K562 (cell line): ENCODE data around the gene TXNRD2. TPM values are rescaled to one million over a fixed set of nuclear protein-coding genes. Genes with fewer than 3 reads are reported as not detected.
A peak's percentile ranks its signal among the peaks of the same experiment; 100 is the strongest.

ENCODE experiments used
- ATAC-seq: fragments of 200-7000 bp; cut with Tn5 transposase; 3 replicates; pipeline ENCODE4 v1.9.1; 2020; ENCODE audit warnings: moderate library complexity
- BruUV-seq: library from RNA; stranded (reverse); fragments of 400-500 nt; replicated peaks from 2 replicates; lab custom pipeline; 2021; lab: Mats Ljungman, UMichigan
- CTCF ChIA-PET: fragments of 300-600 bp; formaldehyde crosslinking; extraction: SDS; loops from one replicate; lab custom pipeline; 2021; ENCODE audit warnings: low intra/inter-chr PET ratio; lab: Yijun Ruan, JAX
- POLR2A ChIA-PET: fragments of 300-600, 350-650 bp; sonication (Branson Sonifier 250); formaldehyde crosslinking; extraction: SDS; loops from one replicate; lab custom pipeline; 2021; ENCODE audit warnings: antibody characterized with exemption, inconsistent platforms; lab: Yijun Ruan, JAX
- DNase-seq, 4 experiments: peaks; one replicate each; pipeline versions ENCODE4 v3.0.0 to v3.0.0-alpha.2; 2011 to 2018; ENCODE audit warnings: low spot score in 3 of 4, mixed read lengths in 3 of 4; ENCODE audit errors: extremely low read depth in 1 of 4
- FAIRE-seq: peaks from 2 replicates; lab custom pipeline; 2011; peaks lifted over from hg19 to GRCh38; lab: Jason Lieb, UNC
- H2AFZ ChIP-seq: 2 replicates; pipeline ENCODE4 v1.6.0; 2011; ENCODE audit warnings: low read depth, low read length, control low read depth, inconsistent platforms
- H3K27ac ChIP-seq: fragments of 200-600 bp; 3 replicates; pipeline ENCODE4 v1.8.0; 2011; ENCODE audit warnings: low read depth, mild to moderate bottlenecking, control low read depth, inconsistent platforms, low read length, moderate library complexity, mixed read lengths; ENCODE audit errors: extremely low read depth
- H3K27me3 ChIP-seq, 2 experiments: fragments of 300-600 bp in 1 of 2; 2 replicates in 1 of 2; 3 replicates in 1 of 2; pipeline versions ENCODE4 v1.6.0 to v1.8.0; 2011; ENCODE audit warnings: inconsistent platforms in 2 of 2, low read length in 2 of 2, mild to moderate bottlenecking in 1 of 2, mixed read lengths in 1 of 2, moderate library complexity in 1 of 2; ENCODE audit not compliant: control insufficient read depth in 2 of 2, insufficient read depth in 2 of 2
- H3K36me3 ChIP-seq: fragments of 300-600 bp; 3 replicates; pipeline ENCODE4 v1.8.0; 2011; ENCODE audit warnings: mild to moderate bottlenecking, low read length, inconsistent platforms; ENCODE audit not compliant: control insufficient read depth, insufficient read depth
- H3K4me1 ChIP-seq, 2 experiments: fragments of 200-600 bp in 1 of 2; replicated peaks in 1 of 2; 2 replicates in 1 of 2; 3 replicates in 1 of 2; pipeline versions ENCODE4 v1.5.1 to v1.8.0; 2011; ENCODE audit warnings: inconsistent platforms in 2 of 2, low read length in 2 of 2, mild to moderate bottlenecking in 1 of 2, mixed read lengths in 1 of 2, moderate library complexity in 1 of 2; ENCODE audit not compliant: control insufficient read depth in 2 of 2, insufficient read depth in 2 of 2
- H3K4me2 ChIP-seq: 2 replicates; pipeline ENCODE4 v1.6.1; 2011; ENCODE audit warnings: low read length, control low read depth, inconsistent platforms, mixed read lengths; ENCODE audit not compliant: insufficient read depth
- H3K4me3 ChIP-seq: fragments of 200-600 bp; sonication (generic), shearing (Covaris generic); 2 replicates; pipeline ENCODE4 v1.5.1; 2016; ENCODE audit warnings: control low read depth, inconsistent platforms
- H3K79me2 ChIP-seq: fragments of 200-600 bp; 3 replicates; pipeline ENCODE4 v1.8.0; 2011; ENCODE audit warnings: low read length, inconsistent platforms; ENCODE audit not compliant: control insufficient read depth, insufficient read depth
- H3K9ac ChIP-seq, 2 experiments: 2 replicates each; pipeline versions ENCODE4 v1.6.0 to v1.6.1; 2011; ENCODE audit warnings: low read depth in 2 of 2, low read length in 2 of 2, control low read depth in 1 of 2, inconsistent platforms in 1 of 2, mild to moderate bottlenecking in 1 of 2, mixed read lengths in 1 of 2; ENCODE audit not compliant: insufficient read depth in 1 of 2
- H3K9me1 ChIP-seq: one replicate; pipeline ENCODE4 v1.6.0; 2011; ENCODE audit warnings: inconsistent platforms, mild to moderate bottlenecking, low read length, moderate library complexity; ENCODE audit not compliant: control insufficient read depth, insufficient read depth
- H3K9me3 ChIP-seq: replicated peaks from 2 replicates; pipeline ENCODE4 v1.5.1; 2011; ENCODE audit warnings: low read depth, low read length, inconsistent platforms; ENCODE audit not compliant: control insufficient read depth, insufficient read depth
- H4K20me1 ChIP-seq: replicated peaks from 2 replicates; pipeline ENCODE4 v1.6.1; 2011; ENCODE audit warnings: low read length, inconsistent platforms, mixed read lengths; ENCODE audit not compliant: control insufficient read depth, insufficient read depth
- BACH1 ChIP-seq: fragments of 200-800 bp; sonication (Bioruptor generic); IDR thresholded peaks from 2 replicates; pipeline ENCODE4 v1.6.1; 2016; ENCODE audit warnings: missing genetic modification characterization, missing compliant biosample characterization
- HLTF ChIP-seq: fragments of 450-650 bp; IDR thresholded peaks from 2 replicates; pipeline ENCODE4 v1.6.1; 2016
- KAT2B ChIP-seq: IDR thresholded peaks from one replicate; pipeline ENCODE4 v1.6.1; 2012; ENCODE audit warnings: low read depth, mild to moderate bottlenecking, control low read depth, inconsistent platforms, low read length, moderate library complexity
- PHF21A ChIP-seq: fragments of 450-650 bp; IDR thresholded peaks from 2 replicates; pipeline ENCODE4 v1.6.1; 2017; ENCODE audit warnings: low read depth, borderline replicate concordance
- SMC3 ChIP-seq: conservative IDR thresholded peaks from 2 replicates; pipeline ENCODE4 v1.6.1; 2011; ENCODE audit warnings: low read depth, low read length, improper control_type of control experiment; ENCODE audit not compliant: insufficient read depth
- TOE1 ChIP-seq, 2 experiments: fragments of 450-650 bp in 1 of 2; sonication (generic) in 1 of 2; formaldehyde crosslinking in 1 of 2; IDR thresholded peaks; 2 replicates each; pipeline versions ENCODE4 v1.7.1 to v1.8.0; 2016 to 2022; ENCODE audit warnings: borderline replicate concordance in 2 of 2, mild to moderate bottlenecking in 2 of 2, antibody characterized with exemption in 1 of 2, inconsistent platforms in 1 of 2, low read depth in 1 of 2, missing genetic modification reagents in 1 of 2, moderate library complexity in 1 of 2
- ZBTB7A ChIP-seq: IDR thresholded peaks from 2 replicates; pipeline ENCODE4 v1.6.1; 2011; ENCODE audit warnings: low read depth, mild to moderate bottlenecking, low read length, moderate library complexity, borderline replicate concordance; ENCODE audit not compliant: control insufficient read depth
- ZNF124 ChIP-seq: sonication (generic); formaldehyde crosslinking; IDR thresholded peaks from 2 replicates; pipeline ENCODE4 v1.8.1; 2022; ENCODE audit warnings: missing genetic modification reagents
- ZNF274 ChIP-seq: IDR thresholded peaks from 2 replicates; pipeline ENCODE4 v1.6.1; 2011; ENCODE audit warnings: low read depth, mild to moderate bottlenecking, low read length, moderate library complexity, borderline replicate concordance
- WGBS: fragments of 100-300 bp; shearing (Covaris generic); methylation state at CpG from one replicate; pipeline ENCODE4 v1.1.6; 2016; ENCODE audit warnings: low coverage, mixed read lengths; ENCODE audit not compliant: insufficient coverage; ENCODE audit errors: missing lambda C conversion rate; 5-methylcytosine and 5-hydroxymethylcytosine counted together
- in situ Hi-C: fragments of 300-500 bp; cut with MboI; formaldehyde crosslinking; loops from 4 replicates; pipeline ENCODE4 v1.15.0; 2018; ENCODE audit warnings: inconsistent platforms, mixed read lengths
- intact Hi-C: fragments of 100-400 bp; cut with micrococcal nuclease; formaldehyde crosslinking; loops from 2 replicates; pipeline ENCODE4 v1.14.2; 2022
- polyA plus RNA-seq, 8 experiments: library from polyadenylated mRNA; depleted of rRNA in 4 of 8; stranded (reverse) in 5 of 8; unstranded in 3 of 8; fragments of >200 nt; fragmentation: Nextera tagmentation in 2 of 8; fragmentation: Illumina TruSeq in 1 of 8; extraction: Ambion mirVana in 2 of 8; extraction: Trizol in 1 of 8; gene quantifications; 2 replicates each; pipeline versions ENCODE4 v1.2.1 to v1.2.3, GENCODE V29; 2011 to 2014; ENCODE audit warnings: inconsistent platforms in 1 of 8, missing spikeins in 1 of 8
- total RNA-seq, 7 experiments: library from RNA; depleted of rRNA in 6 of 7; stranded (reverse); fragments of >200 nt in 6 of 7; fragmentation: Illumina TruSeq in 2 of 7; extraction: Trizol in 2 of 7; gene quantifications; 2 replicates each; pipeline versions ENCODE4 v1.2.1 to v1.2.3, GENCODE V29; 2011 to 2021; ENCODE audit warnings: low replicate concordance in 1 of 7
- TF ChIP-seq, protein P1 (sequence below): sonication (generic); formaldehyde crosslinking; IDR thresholded peaks from 2 replicates; pipeline ENCODE4 v1.8.1; 2023; ENCODE audit warnings: missing genetic modification reagents, mild to moderate bottlenecking, borderline replicate concordance
- TF ChIP-seq, protein P2 (sequence below): sonication (generic); formaldehyde crosslinking; IDR thresholded peaks from 2 replicates; pipeline ENCODE4 v1.8.1; 2023; ENCODE audit warnings: mild to moderate bottlenecking, missing genetic modification reagents
- TF ChIP-seq, protein P3 (sequence below): fragments of 250-450 bp; sonication (Bioruptor Pico); IDR thresholded peaks from 2 replicates; pipeline ENCODE4 v1.5.0; 2021; ENCODE audit warnings: mild to moderate bottlenecking, moderate library complexity

TXNRD2 gene
- total and polyA plus RNA-seq, 9 of the 15 experiments (the other 6 are each of a cell fraction or from before 2014, with no cell fraction given) = 3.3 to 80.2 (median 49.4) TPM

DNA sequence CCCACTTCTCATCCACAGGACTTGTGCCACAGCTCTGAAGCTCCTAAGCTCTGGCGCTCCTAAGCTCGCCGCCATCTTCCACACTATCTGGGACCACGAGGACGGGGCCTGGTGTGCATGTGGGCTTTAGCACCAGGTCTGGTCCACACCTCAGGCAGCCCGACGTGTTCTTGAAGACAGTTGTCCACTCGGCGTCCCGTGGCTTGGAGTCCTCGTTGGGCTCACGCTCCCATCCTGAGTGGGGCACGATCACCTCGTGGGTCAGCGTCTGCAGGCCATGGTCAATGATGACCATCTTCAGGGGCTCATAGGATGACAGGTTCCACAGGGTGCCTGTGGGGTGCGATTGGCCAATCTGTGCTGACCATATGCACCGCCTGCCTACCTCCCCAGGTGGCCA lies 37.1 kb upstream of the TXNRD2 start:
- peaks cover 18 to 79% of the 10 kb centered on the region in 2 experiments for H3K4me1 ChIP-seq
- no peak overlapping the region for H3K27ac ChIP-seq
- peaks cover 42% of the 10 kb centered on the region for H4K20me1 ChIP-seq
- BruUV-seq = no TSS peak
- peak overlapping the region in 1 of 2 experiments; percentile 31; a peak in 2 of 4 replicates for H3K9ac ChIP-seq
- peaks cover 30% of the 10 kb centered on the region; the same call in 2 of the 3 replicates for H3K36me3 ChIP-seq
- no peak overlapping the region for H3K4me2 ChIP-seq
- peaks cover 27% of the 10 kb centered on the region for H3K9me1 ChIP-seq
- H3K79me2 ChIP-seq = no peaks in the 10 kb centered on the region
- no peaks in the 10 kb centered on the region for H3K9me3 ChIP-seq
- in situ Hi-C loops = no loop called here
- ATAC-seq = no peak
- 79% methylated on average over 17 of the region's 17 CpGs for WGBS
- no peak for DNase-seq
- CTCF ChIA-PET = no interaction called here
- intact Hi-C loops = loop anchor here (10.0 kb wide), 2 partner anchors 256 to 316 kb away; no protein-coding TSS in a partner anchor
- FAIRE-seq = no peak
- H2AFZ ChIP-seq = no peak overlapping the region
- H3K4me3 ChIP-seq = no peak overlapping the region
- H3K27me3 ChIP-seq = no peaks in the 10 kb centered on the region
- POLR2A ChIA-PET = interaction anchor here (0.6 to 3.0 kb wide), 13 partner anchors 8 to 195 kb away, joined by 3 to 11 read pairs (median 4); no protein-coding TSS in a partner anchor
- TF ChIP-seq ZNF124 (CRISPR knock-in tag) = no peak
- TF ChIP-seq, protein P1, sequence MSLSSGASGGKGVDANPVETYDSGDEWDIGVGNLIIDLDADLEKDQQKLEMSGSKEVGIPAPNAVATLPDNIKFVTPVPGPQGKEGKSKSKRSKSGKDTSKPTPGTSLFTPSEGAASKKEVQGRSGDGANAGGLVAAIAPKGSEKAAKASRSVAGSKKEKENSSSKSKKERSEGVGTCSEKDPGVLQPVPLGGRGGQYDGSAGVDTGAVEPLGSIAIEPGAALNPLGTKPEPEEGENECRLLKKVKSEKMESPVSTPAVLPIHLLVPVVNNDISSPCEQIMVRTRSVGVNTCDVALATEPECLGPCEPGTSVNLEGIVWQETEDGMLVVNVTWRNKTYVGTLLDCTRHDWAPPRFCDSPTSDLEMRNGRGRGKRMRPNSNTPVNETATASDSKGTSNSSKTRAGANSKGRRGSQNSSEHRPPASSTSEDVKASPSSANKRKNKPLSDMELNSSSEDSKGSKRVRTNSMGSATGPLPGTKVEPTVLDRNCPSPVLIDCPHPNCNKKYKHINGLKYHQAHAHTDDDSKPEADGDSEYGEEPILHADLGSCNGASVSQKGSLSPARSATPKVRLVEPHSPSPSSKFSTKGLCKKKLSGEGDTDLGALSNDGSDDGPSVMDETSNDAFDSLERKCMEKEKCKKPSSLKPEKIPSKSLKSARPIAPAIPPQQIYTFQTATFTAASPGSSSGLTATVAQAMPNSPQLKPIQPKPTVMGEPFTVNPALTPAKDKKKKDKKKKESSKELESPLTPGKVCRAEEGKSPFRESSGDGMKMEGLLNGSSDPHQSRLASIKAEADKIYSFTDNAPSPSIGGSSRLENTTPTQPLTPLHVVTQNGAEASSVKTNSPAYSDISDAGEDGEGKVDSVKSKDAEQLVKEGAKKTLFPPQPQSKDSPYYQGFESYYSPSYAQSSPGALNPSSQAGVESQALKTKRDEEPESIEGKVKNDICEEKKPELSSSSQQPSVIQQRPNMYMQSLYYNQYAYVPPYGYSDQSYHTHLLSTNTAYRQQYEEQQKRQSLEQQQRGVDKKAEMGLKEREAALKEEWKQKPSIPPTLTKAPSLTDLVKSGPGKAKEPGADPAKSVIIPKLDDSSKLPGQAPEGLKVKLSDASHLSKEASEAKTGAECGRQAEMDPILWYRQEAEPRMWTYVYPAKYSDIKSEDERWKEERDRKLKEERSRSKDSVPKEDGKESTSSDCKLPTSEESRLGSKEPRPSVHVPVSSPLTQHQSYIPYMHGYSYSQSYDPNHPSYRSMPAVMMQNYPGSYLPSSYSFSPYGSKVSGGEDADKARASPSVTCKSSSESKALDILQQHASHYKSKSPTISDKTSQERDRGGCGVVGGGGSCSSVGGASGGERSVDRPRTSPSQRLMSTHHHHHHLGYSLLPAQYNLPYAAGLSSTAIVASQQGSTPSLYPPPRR (CRISPR knock-in tag) = no peak
- peak; percentile 25 for TF ChIP-seq KAT2B
- TF ChIP-seq ZNF274 = no peak
- TF ChIP-seq BACH1 = no peak
- TF ChIP-seq TOE1 (IDR thresholded peaks at IDR 0.05; ENCODE audit: borderline replicate concordance) = no peak
- TF ChIP-seq TOE1 (CRISPR knock-in tag; IDR thresholded peaks at IDR 0.05; ENCODE audit: borderline replicate concordance, low read depth) = no peak
- TF ChIP-seq ZBTB7A = no peak
- TF ChIP-seq, protein P2, sequence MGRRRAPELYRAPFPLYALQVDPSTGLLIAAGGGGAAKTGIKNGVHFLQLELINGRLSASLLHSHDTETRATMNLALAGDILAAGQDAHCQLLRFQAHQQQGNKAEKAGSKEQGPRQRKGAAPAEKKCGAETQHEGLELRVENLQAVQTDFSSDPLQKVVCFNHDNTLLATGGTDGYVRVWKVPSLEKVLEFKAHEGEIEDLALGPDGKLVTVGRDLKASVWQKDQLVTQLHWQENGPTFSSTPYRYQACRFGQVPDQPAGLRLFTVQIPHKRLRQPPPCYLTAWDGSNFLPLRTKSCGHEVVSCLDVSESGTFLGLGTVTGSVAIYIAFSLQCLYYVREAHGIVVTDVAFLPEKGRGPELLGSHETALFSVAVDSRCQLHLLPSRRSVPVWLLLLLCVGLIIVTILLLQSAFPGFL (CRISPR knock-in tag) = no peak
- no peak for TF ChIP-seq HLTF
- no peak for TF ChIP-seq PHF21A
- TF ChIP-seq SMC3 = 0 out of 2 replicates have a peak, but pooled peaks have one; percentile 5
- TF ChIP-seq, protein P3, sequence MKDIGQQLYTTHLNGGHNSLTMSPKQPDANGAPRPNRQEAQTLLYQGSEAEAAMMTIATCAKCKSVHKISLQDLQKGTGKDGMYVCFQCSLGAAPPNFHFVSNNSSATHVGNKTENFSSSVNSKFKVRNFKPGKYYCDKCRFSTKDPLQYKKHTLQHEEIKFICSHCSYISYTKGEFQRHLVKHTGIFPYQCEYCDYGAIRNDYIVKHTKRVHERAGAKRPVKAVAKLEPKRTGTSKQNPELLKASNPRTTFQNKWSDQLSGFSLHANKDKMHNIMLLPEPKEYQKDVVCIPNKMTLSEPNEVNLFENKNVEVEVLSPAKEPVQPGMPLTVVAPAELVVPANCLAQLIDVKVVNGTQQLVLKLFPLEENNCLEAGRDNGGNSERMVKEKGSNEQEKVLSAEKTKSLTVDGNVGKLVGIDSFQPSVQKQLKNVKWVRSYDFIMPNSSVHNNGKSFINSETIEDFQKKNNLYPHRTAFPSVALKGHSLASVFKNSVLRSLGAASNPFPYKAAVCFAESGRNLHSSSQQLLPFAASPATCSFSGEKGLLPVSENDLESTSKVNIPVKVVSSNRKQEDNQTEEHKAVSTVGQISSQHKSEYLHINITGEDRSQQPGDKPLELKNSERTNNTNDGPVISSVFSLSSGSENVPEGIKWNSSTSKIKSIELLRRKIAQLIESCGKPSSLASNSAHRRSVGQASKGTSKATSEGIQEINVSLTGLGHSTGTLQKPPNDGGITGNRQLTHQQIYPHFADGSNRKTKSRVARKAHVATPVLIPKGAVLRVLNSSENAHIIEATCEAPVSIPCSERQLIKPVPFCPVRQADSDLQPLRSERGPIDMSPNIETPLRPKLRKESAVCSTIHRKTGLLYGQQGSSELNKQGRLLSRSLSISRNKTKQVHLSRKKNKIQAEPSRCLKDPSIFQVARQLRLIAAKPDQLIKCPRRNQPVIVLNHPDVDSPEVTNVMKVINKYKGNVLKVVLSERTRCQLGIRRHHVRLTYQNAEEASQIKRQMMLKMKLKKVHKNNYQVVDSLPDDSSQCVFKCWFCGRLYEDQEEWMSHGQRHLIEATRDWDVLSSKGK (CRISPR knock-in tag) = no peak
